AG09309 (cell line): ENCODE measurements around the gene MKLN1.
A peak's percentile ranks its signal among the peaks of the same experiment; 100 is the strongest.
"Not testable (repeated sequence)": the region's sequence is repeated elsewhere in the genome, so short reads cannot be mapped to it uniquely, and the experiment has no call there.

Experiments used
- DNase-seq: peaks from one replicate; pipeline ENCODE4 v3.0.0-alpha.2; 2010; ENCODE audit warnings: low read depth
- H3K4me3 ChIP-seq: 2 replicates; pipeline ENCODE4 v1.5.1; 2011; ENCODE audit warnings: mild to moderate bottlenecking, low read depth, low read length, moderate library complexity; ENCODE audit not compliant: control insufficient read depth
- CTCF ChIP-seq: IDR thresholded peaks from 2 replicates; pipeline ENCODE4 v1.5.1; 2011; ENCODE audit warnings: mild to moderate bottlenecking, low read depth, low read length, inconsistent platforms; ENCODE audit not compliant: insufficient read depth, control insufficient read depth; ENCODE audit errors: missing control alignments

The MKLN1 gene

GRCh38 chr7:131300078-131300477 lies 27.6 kb upstream of the MKLN1 start:
- no peak for DNase-seq
- TF ChIP-seq CTCF: no peak
- no peak overlapping the region for H3K4me3 ChIP-seq

GRCh38 chr7:131300572-131301466 lies 26.9 kb upstream of the MKLN1 start:
- no peak for TF ChIP-seq CTCF
- no peak overlapping the region for H3K4me3 ChIP-seq
- no peak for DNase-seq

GRCh38 chr7:131302446-131302845 lies 25.2 kb upstream of the MKLN1 start:
- DNase-seq: no peak
- no peak overlapping the region for H3K4me3 ChIP-seq
- TF ChIP-seq CTCF: no peak

- peak; percentile 67 for TF ChIP-seq CTCF
- no peak for DNase-seq
- no peak overlapping the region for H3K4me3 ChIP-seq
Observed at GRCh38 chr7:131302876-131303707, 24.6 kb upstream of the MKLN1 start.

GRCh38 chr7:131305152-131305551 lies 22.5 kb upstream of the MKLN1 start:
- no peak for TF ChIP-seq CTCF
- DNase-seq: no peak
- no peak overlapping the region for H3K4me3 ChIP-seq

- not testable (repeated sequence) for DNase-seq
Observed at GRCh38 chr7:131306041-131306440, 21.6 kb upstream of the MKLN1 start.

GRCh38 chr7:131306777-131307176 lies 20.9 kb upstream of the MKLN1 start:
- no peak for DNase-seq
- H3K4me3 ChIP-seq: no peak overlapping the region
- TF ChIP-seq CTCF: no peak

More at GRCh38 chr7:131306041-131306440, 21.6 kb upstream of the MKLN1 start:
- H3K4me3 ChIP-seq: not testable (repeated sequence)
